Measurements from ENCODE around the gene GRIA3.

Gene GRIA3

DNA sequence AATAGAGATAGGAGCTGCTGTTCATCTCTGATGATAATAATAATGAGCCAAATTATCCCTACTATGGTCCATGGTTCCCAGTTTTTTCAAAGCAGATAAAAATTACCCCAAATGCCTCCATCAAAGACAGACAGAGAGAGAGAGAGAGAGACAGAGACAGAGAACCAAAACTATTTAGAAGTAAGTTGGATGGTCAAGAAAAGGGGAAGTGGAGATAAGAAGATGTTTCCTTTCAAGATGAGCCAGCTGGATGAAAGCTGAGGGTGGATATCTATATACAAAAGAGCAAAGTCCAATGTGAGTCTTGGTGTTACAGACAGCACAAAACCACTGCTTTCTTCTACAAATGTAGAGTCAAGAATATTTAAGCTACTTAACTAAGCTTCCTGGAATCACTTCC, 173.9 kb downstream of the GRIA3 start (continued):
- TF ChIP-seq MYNN (tag by site-specific recombination; IDR thresholded peaks at IDR 0.05; ENCODE audit: borderline replicate concordance) (no peak), HOXC10 (CRISPR knock-in tag; IDR thresholded peaks at IDR 0.05) (no peak), ZNF2 (tag by site-specific recombination; IDR thresholded peaks at IDR 0.05) (no peak), KLF16 (tag by site-specific recombination; IDR thresholded peaks at IDR 0.05) (no peak), ZNF133 (tag by site-specific recombination; IDR thresholded peaks at IDR 0.05) (no peak), ZNF138 (tag by site-specific recombination; IDR thresholded peaks at IDR 0.05; ENCODE audit: borderline replicate concordance) (no peak), BCL11B (tag by site-specific recombination; IDR thresholded peaks at IDR 0.05; ENCODE audit: low read depth) (no peak), ZNF354C (tag by site-specific recombination; IDR thresholded peaks at IDR 0.05; ENCODE audit: borderline replicate concordance, low read depth) (no peak), ZFP69B (tag by site-specific recombination; IDR thresholded peaks at IDR 0.05) (no peak), ZNF169 (tag by site-specific recombination; IDR thresholded peaks at IDR 0.05) (no peak), ZNF747 (tag by site-specific recombination; IDR thresholded peaks at IDR 0.05) (no peak), ZBTB17 (tag by site-specific recombination; IDR thresholded peaks at IDR 0.05) (no peak)
- TF ChIP-seq, protein P1, sequence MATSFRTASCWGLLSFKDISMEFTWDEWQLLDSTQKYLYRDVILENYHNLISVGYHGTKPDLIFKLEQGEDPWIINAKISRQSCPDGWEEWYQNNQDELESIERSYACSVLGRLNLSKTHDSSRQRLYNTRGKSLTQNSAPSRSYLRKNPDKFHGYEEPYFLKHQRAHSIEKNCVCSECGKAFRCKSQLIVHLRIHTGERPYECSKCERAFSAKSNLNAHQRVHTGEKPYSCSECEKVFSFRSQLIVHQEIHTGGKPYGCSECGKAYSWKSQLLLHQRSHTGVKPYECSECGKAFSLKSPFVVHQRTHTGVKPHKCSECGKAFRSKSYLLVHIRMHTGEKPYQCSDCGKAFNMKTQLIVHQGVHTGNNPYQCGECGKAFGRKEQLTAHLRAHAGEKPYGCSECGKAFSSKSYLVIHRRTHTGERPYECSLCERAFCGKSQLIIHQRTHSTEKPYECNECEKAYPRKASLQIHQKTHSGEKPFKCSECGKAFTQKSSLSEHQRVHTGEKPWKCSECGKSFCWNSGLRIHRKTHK (tag by site-specific recombination; IDR thresholded peaks at IDR 0.05), result no peak

DNA sequence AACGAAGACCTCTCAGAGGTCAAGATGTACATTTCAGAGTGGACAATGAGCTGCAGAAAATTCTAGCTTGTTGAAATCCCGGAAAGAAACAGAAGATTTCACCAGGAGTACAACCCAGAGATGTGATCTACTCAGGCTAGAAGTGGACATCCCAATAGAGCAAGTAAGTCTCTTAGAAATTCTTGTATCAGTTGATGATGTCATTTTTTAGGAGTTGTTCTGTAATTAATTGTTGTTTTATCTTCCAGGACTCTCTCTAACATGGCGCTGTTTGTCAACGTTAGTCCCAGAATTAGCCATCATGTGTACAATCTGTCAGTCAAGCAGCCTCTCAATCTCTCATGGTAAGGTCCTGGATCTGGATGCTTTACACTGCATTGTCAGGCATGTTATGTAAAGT, 174.4 kb downstream of the GRIA3 start:
- ChIA-PET CTCF (interaction anchor here (0.6 kb wide), 1 partner anchor 65 kb away, joined by 5 read pairs; no protein-coding TSS in a partner anchor), POLR2A (no interaction called here)
- TF ChIP-seq ATF2 (tag by site-specific recombination; IDR thresholded peaks at IDR 0.05; ENCODE audit: low read depth) (peak; percentile 39; the same call in 1 of the 2 replicates), ZNF529 (tag by site-specific recombination; IDR thresholded peaks at IDR 0.05; ENCODE audit: insufficient replicate concordance) (no peak), ZNF292 (tag by site-specific recombination; IDR thresholded peaks at IDR 0.05; ENCODE audit: borderline replicate concordance, low read depth) (no peak), GLI2 (tag by site-specific recombination; IDR thresholded peaks at IDR 0.05; ENCODE audit: borderline replicate concordance, low read depth) (no peak), ZNF37A (tag by site-specific recombination; IDR thresholded peaks at IDR 0.05) (no peak)

GRCh38 chrX:123361371-123361770, 177.3 kb downstream of the GRIA3 start:
- ChIA-PET CTCF (interaction anchor here (0.8 kb wide), 1 partner anchor 73 kb away, joined by 3 read pairs; no protein-coding TSS in a partner anchor), POLR2A (no interaction called here)
- Histone ChIP-seq H3K9me3 (ENCODE audit: control insufficient read depth, insufficient read depth, low read depth, low read length) (no peaks in the 10 kb centered on the region), H3K27ac (ENCODE audit: extremely low read depth, low read depth, low read length) (no peak overlapping the region), H3K36me3 (ENCODE audit: control insufficient read depth in 2 of 2, insufficient read depth in 1 of 2, low read length in 2 of 2) (no peaks in the 10 kb centered on the region), H3K4me3 (ENCODE audit: low read depth, low read length) (no peak overlapping the region), H3K4me1 (ENCODE audit: control insufficient read depth, insufficient read depth, low read length) (no peaks in the 10 kb centered on the region)
- TF ChIP-seq ZBTB48 (tag by site-specific recombination; IDR thresholded peaks at IDR 0.05), result no peak
- TF ChIP-seq ZNF112 (tag by site-specific recombination; IDR thresholded peaks at IDR 0.05), result no peak
- no peak for TF ChIP-seq GLI2 (tag by site-specific recombination; IDR thresholded peaks at IDR 0.05; ENCODE audit: borderline replicate concordance, low read depth)
- TF ChIP-seq SETDB1 (IDR thresholded peaks at IDR 0.05; ENCODE audit: insufficient read length, low read length), result no peak
- TF ChIP-seq ZNF433 (tag by site-specific recombination; IDR thresholded peaks at IDR 0.05; ENCODE audit: low read depth), result no peak
- TF ChIP-seq, protein P2, sequence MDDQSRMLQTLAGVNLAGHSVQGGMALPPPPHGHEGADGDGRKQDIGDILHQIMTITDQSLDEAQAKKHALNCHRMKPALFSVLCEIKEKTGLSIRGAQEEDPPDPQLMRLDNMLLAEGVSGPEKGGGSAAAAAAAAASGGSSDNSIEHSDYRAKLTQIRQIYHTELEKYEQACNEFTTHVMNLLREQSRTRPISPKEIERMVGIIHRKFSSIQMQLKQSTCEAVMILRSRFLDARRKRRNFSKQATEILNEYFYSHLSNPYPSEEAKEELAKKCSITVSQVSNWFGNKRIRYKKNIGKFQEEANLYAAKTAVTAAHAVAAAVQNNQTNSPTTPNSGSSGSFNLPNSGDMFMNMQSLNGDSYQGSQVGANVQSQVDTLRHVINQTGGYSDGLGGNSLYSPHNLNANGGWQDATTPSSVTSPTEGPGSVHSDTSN (CRISPR knock-in tag; IDR thresholded peaks at IDR 0.05), result no peak
- no peak for TF ChIP-seq MEIS1 (CRISPR knock-in tag; IDR thresholded peaks at IDR 0.05; ENCODE audit: borderline replicate concordance)
- no peak for TF ChIP-seq OVOL3 (tag by site-specific recombination; IDR thresholded peaks at IDR 0.05)
- TF ChIP-seq, protein P3, sequence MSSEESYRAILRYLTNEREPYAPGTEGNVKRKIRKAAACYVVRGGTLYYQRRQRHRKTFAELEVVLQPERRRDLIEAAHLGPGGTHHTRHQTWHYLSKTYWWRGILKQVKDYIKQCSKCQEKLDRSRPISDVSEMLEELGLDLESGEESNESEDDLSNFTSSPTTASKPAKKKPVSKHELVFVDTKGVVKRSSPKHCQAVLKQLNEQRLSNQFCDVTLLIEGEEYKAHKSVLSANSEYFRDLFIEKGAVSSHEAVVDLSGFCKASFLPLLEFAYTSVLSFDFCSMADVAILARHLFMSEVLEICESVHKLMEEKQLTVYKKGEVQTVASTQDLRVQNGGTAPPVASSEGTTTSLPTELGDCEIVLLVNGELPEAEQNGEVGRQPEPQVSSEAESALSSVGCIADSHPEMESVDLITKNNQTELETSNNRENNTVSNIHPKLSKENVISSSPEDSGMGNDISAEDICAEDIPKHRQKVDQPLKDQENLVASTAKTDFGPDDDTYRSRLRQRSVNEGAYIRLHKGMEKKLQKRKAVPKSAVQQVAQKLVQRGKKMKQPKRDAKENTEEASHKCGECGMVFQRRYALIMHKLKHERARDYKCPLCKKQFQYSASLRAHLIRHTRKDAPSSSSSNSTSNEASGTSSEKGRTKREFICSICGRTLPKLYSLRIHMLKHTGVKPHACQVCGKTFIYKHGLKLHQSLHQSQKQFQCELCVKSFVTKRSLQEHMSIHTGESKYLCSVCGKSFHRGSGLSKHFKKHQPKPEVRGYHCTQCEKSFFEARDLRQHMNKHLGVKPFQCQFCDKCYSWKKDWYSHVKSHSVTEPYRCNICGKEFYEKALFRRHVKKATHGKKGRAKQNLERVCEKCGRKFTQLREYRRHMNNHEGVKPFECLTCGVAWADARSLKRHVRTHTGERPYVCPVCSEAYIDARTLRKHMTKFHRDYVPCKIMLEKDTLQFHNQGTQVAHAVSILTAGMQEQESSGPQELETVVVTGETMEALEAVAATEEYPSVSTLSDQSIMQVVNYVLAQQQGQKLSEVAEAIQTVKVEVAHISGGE (tag by site-specific recombination; conservative IDR thresholded peaks at IDR 0.05; ENCODE audit: low read depth), result no peak
- TF ChIP-seq, protein P4, sequence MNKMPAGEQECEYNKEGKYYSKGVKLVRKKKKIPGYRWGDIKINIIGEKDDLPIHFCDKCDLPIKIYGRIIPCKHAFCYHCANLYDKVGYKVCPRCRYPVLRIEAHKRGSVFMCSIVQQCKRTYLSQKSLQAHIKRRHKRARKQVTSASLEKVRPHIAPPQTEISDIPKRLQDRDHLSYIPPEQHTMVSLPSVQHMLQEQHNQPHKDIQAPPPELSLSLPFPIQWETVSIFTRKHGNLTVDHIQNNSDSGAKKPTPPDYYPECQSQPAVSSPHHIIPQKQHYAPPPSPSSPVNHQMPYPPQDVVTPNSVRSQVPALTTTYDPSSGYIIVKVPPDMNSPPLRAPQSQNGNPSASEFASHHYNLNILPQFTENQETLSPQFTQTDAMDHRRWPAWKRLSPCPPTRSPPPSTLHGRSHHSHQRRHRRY (tag by site-specific recombination; IDR thresholded peaks at IDR 0.05), result no peak

More for the DNA sequence above, 174.4 kb downstream of the GRIA3 start:
- Histone ChIP-seq H3K4me1 (ENCODE audit: control insufficient read depth, insufficient read depth, low read length) (no peaks in the 10 kb centered on the region), H3K36me3 (ENCODE audit: control insufficient read depth in 2 of 2, insufficient read depth in 1 of 2, low read length in 2 of 2) (no peaks in the 10 kb centered on the region), H3K27ac (ENCODE audit: extremely low read depth, low read depth, low read length) (no peak overlapping the region), H3K4me3 (ENCODE audit: low read depth, low read length) (no peak overlapping the region), H3K9me3 (ENCODE audit: control insufficient read depth, insufficient read depth, low read depth, low read length) (no peaks in the 10 kb centered on the region)
